HG03457 (cell line): ENCODE measurements around the gene MAML3.

Source experiments
- ATAC-seq: cut with Tn5 transposase; IDR thresholded peaks from one replicate; pipeline ENCODE4 v1.9.1; 2021; ENCODE audit warnings: moderate number of reproducible peaks; ENCODE audit not compliant: unreplicated experiment

The MAML3 gene

GRCh38 chr4:139934708-139935195, 219.2 kb downstream of the MAML3 start:
- no peak for ATAC-seq

- ATAC-seq = no peak
These were observed 219.8 kb downstream of the MAML3 start for GRCh38 chr4:139934057-139934707.

- no peak for ATAC-seq
These were observed 220.4 kb downstream of the MAML3 start for GRCh38 chr4:139933541-139933940.

- no peak for ATAC-seq
These were observed 220.9 kb downstream of the MAML3 start for GRCh38 chr4:139933104-139933503.

GRCh38 chr4:139924782-139925181, 229.2 kb downstream of the MAML3 start:
- ATAC-seq = no peak

GRCh38 chr4:139922406-139923024, 231.5 kb downstream of the MAML3 start:
- ATAC-seq = no peak

GRCh38 chr4:139921429-139922184, 232.4 kb downstream of the MAML3 start:
- no peak for ATAC-seq

- no peak for ATAC-seq
These were observed 233.4 kb downstream of the MAML3 start for GRCh38 chr4:139920486-139921002.

GRCh38 chr4:139919521-139919920, 234.5 kb downstream of the MAML3 start:
- no peak for ATAC-seq

GRCh38 chr4:139919004-139919403, 235.0 kb downstream of the MAML3 start:
- no peak for ATAC-seq

GRCh38 chr4:139918591-139918990, 235.4 kb downstream of the MAML3 start:
- no peak for ATAC-seq

GRCh38 chr4:139917896-139918295, 236.1 kb downstream of the MAML3 start:
- ATAC-seq = no peak

GRCh38 chr4:139916041-139916440, 237.9 kb downstream of the MAML3 start:
- ATAC-seq = no peak

GRCh38 chr4:139915037-139915436, 238.9 kb downstream of the MAML3 start:
- no peak for ATAC-seq

GRCh38 chr4:139913995-139914598, 239.9 kb downstream of the MAML3 start:
- ATAC-seq = no peak

GRCh38 chr4:139913398-139913990, 240.5 kb downstream of the MAML3 start:
- ATAC-seq = no peak

- no peak for ATAC-seq
These were observed 241.5 kb downstream of the MAML3 start for GRCh38 chr4:139912445-139912844.

- ATAC-seq = no peak
These were observed 243.9 kb downstream of the MAML3 start for GRCh38 chr4:139910106-139910505.

GRCh38 chr4:139908636-139909437, 245.1 kb downstream of the MAML3 start:
- no peak for ATAC-seq
